Measurements from ENCODE around the gene NDUFV1.

DNA sequence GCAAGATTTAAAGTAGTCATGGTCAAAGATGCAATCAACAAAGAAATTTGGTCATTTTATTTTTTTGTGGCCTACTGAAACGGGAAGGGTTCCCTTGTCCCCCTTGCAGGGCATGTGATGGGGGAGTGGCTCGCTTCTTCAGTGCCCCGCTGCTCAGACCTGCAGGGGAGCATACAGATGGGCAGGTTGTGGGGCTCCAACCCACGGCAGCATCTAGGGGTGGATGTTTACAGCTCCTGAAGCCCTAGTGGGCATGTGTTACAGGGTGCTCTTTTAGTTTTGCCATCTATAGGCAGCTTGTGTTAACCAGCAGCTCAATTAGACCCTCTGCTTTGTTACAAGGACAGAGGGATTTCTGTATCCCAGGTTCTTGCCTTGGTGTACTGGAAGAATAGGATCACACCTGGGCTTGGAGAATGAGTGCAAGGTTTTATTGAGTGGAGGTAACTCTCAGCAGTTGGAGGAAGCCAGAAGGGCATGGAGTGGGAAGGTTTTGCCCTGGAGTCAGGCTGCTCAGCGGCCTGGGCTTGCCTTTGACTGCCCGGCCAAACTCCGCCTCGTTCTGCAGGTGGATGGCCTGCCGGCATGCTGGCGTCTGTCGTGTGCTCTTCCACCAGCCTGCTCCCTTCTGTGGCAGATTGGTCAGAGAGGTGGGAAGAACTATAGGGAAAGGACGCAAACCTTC, 13.7 kb upstream of the NDUFV1 start:
- TF ChIP-seq SPI1 (IDR thresholded peaks at IDR 0.05; ENCODE audit: low read depth, low read length) = no peak
- TF ChIP-seq TAF1 (IDR thresholded peaks at IDR 0.05; ENCODE audit: low read depth, low read length) = no peak

Data from GM12891 (cell line).